SW 1271 (cell line): ENCODE measurements around the gene SF3B2.
"Not testable (repeated sequence)": the region's sequence is repeated elsewhere in the genome, so short reads cannot be mapped to it uniquely, and the experiment has no call there.

Experiments
- DNase-seq, 2 experiments: peaks; one replicate each; lab custom pipeline; 2025; lab: John Stamatoyannopoulos, UW

Gene SF3B2

DNA sequence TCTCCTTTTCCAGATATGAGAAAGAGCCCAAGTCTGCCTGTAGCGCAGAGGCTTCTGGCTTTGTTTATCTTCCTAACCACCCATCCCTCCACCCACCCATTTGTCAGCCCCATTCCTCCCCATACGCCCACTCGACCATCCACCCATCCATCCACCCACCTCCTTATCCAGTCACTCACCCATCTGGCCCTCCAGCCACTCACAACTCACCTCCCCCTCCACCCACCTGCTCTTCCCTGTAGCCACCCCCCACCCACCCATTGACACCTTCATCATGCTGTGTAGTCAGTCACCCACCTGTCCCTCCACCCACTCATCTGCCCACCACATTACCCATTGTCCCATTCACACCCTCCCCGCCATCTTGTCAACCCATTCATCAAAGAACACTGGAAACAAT lies 34.8 kb upstream of the SF3B2 start:
- DNase-seq, result no peak

- DNase-seq, result no peak
These were observed 32.0 kb upstream of the SF3B2 start for GRCh38 chr11:66020212-66020611.

DNA sequence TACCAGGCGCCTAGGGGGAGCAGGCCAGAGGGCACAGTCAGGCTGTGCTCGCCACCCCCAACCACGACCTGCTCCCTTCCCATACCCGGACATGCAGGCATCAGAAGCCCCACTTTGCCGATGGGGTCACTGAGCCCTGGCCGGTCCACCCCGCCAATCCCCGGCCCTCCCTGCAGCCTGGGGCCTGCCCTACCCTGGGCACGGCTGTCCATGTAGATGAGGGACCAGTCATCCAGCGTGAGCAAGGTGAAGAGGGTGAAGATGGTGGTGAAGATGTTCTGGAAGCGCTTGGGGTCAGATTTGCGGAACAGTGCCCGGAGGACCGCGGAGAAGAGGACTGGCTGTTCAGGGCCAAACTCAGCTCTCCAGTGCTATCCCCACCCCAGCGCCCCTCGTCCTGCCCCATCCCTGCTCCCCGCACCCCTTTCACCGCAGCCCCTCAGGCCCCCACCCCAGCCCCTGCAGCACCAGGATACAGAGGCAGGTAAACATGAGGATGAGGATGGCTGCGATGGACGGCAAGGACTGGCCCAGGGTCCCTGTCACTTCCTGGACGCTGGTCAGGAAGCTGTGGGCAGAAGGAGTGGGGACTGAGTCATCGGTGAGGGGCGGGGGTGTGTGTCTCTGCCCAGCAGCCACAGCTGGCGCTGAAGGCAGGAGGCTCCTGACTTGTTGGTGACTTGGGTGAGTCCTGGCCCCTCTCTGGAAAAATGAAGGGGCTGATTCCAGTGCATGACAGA lies 31.4 kb upstream of the SF3B2 start:
- peak; percentile 77 to 89 for DNase-seq

GRCh38 chr11:66022401-66023185 lies 29.6 kb upstream of the SF3B2 start:
- DNase-seq, result peak in 1 of 2 experiments; percentile 54

- not testable (repeated sequence) for DNase-seq
These were observed 29.1 kb upstream of the SF3B2 start for GRCh38 chr11:66023186-66023440.

GRCh38 chr11:66026017-66026529 lies 26.1 kb upstream of the SF3B2 start, which contains the start of gene CATSPER1:
CATSPER1 (minus strand) TSS chr11:66026479; CDS start chr11:66026379, 100 bp downstream.
- no peak for DNase-seq

DNA sequence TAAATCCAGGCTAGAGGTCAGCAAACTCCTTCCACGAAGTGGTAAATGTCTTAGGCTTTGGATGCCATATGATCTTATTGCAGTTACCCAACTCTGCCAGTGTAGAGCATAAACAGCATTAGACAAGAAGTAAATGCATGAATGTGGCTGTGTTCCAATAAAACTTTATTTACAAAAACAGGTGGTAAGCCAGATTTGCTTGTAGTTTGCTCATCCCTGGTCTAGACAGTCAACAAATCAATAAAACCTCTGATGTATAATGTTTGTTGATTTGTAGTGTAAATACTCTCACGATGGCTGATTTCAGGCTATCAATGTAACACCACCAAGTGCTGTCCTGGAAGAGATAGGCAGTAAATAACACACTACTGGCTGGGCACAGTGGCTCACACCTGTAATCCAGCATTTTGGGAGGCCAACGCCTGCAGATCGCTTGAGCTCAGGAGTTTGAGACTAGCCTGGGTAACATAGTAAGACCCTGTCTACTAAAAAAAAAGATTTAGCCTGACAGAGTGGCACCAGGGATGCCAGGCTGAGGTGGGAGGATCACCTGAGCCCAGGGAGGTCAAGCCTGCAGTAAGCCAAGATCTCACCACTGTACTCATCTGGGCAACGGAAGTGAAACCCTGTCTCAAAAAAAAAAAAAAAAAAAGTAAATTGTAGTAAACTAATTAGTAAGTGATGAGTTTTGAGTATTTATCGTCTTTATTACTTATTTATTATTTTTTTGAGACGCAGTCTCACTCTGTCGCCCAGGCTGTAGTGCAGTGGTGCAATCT lies 19.0 kb upstream of the SF3B2 start:
- DNase-seq, result peak in 1 of 2 experiments; percentile 24

- DNase-seq, result no peak
These were observed 16.4 kb upstream of the SF3B2 start for GRCh38 chr11:66035653-66036333.

DNA sequence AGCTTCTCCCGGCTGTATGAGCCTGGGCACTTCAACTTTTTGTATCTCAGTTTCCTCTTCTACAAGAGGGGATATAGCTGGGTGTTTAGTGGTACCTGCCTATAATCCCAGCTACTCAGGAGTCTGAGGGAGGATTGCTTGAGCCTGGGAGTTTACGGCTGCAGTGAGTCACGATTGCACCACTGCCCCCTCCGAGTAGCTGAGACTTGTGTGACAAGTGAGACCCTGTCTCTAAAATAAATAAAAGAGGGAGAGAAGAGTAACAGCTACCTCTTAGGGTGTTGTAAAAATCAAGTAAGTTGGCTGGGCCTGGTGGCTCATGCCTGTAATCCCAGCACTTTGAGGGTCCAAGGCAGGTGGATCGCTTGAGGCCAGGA lies 15.8 kb upstream of the SF3B2 start:
- no peak for DNase-seq

DNA sequence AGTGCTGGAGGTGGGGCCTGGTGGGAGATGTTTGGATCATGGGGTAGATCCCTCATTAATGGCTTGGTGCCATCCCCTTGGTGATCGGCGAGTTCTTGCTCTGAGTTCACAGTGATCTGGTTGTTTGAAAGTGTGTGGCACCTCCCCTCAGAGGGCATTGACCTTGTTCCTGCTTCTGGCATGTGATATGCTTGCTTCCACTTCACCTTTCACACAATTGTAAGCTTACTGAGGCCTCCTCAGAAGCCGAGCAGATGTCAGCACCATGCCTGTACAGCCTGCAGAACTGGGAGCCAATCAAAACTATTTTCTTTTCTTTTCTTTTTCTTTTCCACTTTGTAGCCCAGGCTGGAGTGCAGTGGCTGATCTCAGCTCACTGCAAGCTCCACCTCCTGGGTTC lies 14.8 kb upstream of the SF3B2 start:
- DNase-seq, result no peak

DNA sequence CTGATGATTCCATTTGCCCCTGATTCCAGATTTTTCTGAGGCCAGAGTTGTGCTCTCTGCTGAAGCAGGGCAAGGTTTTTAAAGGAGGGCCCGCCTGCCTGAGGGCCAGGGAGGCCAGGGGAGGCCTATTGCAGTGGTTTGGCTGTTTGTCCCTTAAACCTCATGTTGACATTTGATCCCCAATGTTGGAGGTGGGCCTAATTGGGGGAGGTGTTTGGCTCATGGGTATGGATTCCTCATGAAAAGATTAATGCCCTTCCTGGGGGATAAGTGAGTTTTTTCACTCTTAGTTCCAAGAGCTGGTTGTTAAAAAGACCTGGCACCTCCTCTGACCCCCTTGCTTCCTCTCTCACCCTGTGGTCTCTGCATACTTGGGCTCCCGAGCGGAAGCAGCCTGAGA lies 12.4 kb upstream of the SF3B2 start:
- no peak for DNase-seq

GRCh38 chr11:66042227-66042995 lies 9.8 kb upstream of the SF3B2 start:
- no peak for DNase-seq

- DNase-seq, result no peak
These were observed 8.9 kb upstream of the SF3B2 start for GRCh38 chr11:66042996-66043906.

DNA sequence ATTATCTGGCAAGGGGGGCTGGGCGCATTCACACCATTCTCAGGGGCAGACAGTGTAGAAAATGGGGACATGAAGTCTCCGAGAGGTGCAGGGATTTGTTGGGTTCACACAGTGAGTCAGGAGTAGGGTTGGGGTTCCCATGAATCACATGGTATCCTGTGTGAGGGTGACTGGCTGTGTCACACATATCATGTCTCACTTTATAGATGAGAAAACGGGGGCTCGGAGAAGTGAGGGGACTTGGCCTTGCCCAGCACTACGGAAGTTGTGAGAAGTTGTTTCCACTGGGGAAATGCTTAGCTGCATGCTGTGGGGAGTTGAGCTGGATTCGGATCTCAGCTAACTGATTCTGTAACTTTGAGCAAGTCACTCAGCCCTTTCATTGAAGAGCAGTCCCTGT lies 7.4 kb upstream of the SF3B2 start:
- no peak for DNase-seq

DNA sequence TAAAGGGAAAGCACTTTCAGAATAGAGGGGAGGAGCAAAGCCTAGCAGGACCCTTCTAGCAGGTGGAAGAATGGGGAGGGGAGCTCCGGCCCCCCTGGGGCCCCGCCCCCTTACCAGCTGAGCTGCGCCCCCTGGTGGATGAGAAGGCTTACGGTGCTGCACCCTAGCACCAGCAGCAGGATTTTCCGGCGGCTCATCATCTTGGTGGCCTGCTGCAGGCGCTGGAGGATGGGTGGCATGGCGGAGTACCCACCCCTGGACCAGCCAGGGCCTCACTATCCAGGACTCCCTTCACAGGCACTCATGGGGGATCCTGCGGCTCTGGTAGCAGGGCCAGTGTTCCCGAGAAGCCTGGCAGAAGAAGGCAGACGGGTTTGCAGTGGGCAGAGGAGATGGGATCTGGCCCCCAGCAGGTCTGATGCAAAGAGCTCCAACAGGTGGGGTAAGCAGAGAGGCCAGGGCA lies 7.0 kb upstream of the SF3B2 start:
- DNase-seq, result peak; percentile 31 to 77

- DNase-seq, result no peak
These were observed 5.3 kb upstream of the SF3B2 start for GRCh38 chr11:66046901-66047300.

DNA sequence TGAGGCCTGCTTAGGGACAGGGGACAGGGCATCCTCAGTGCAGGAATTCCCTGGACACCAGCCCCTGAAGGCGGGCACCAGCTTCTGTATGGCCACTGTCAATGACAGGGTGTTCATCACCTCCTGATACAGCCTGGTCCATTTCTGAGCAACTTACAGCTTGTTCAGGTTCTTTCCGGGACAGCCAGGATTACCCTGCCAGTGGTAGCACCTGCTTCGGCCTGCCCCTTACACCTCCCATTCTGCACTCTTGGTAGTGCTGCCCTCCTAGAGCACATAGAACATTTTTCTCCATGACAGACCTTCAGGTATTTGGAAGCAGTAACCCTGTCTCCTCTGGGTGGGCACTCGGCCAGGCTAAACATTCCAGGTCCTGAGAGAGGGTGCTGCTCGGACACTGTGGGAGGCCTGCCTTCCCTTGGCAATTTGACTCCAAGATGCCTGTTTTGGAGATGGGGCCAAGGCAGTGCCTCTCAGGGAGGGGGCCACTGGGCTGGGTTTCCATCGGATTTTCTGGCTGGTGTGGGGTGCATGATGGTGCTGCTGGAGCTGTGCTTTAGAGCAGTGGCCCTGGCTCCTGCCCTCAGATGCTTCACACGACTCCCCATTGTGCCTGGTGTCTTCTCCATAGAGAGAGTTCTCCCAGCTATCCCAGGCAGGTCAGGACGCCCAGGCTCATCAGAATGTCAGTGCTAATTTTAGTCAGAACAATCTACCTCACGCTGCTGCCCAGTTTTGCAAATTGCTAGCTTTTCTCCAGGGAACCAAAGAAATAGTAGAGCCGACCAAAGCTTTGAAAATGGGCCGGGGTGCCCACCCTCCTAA lies 4.4 kb upstream of the SF3B2 start:
- DNase-seq, result no peak

- DNase-seq, result no peak
These were observed 3.4 kb upstream of the SF3B2 start, which contains the start of gene GAL3ST3 for GRCh38 chr11:66048547-66049323. GAL3ST3 (minus strand) TSS chr11:66049161; CDS start chr11:66045415, 3,746 bp downstream.
